PC-9 (cell line): ENCODE data around the gene RAB37. TPM values are rescaled to one million over a fixed set of nuclear protein-coding genes. Genes with fewer than 3 reads are reported as not detected.

Experiments
- BruUV-seq: library from RNA; stranded (reverse); fragments of 400-500 nt; replicated peaks from 2 replicates; lab custom pipeline; 2021; lab: Mats Ljungman, UMichigan
- CTCF ChIA-PET: fragments of 300-600 bp; sonication (Branson Sonifier 250); formaldehyde crosslinking; loops from one replicate; lab custom pipeline; 2022; ENCODE audit warnings: antibody characterized with exemption; lab: Charles Lee
- POLR2A ChIA-PET: fragments of 300-600 bp; sonication (Branson Sonifier 250); formaldehyde crosslinking; loops from one replicate; lab custom pipeline; 2022; ENCODE audit warnings: antibody characterized with exemption; ENCODE audit not compliant: unreplicated experiment; lab: Charles Lee
- DNase-seq, 2 experiments: peaks; one replicate each; pipeline versions ENCODE4 v3.0.0 to v3.0.0-alpha.2; 2015 to 2022; ENCODE audit warnings: mixed read lengths in 1 of 2
- H2AFZ ChIP-seq: fragments of 200-600 bp; sonication (generic); 2 replicates; pipeline ENCODE4 v1.8.1; 2017; ENCODE audit warnings: antibody characterized with exemption
- H3F3A ChIP-seq: fragments of 200-600 bp; sonication (generic); 2 replicates; pipeline ENCODE4 v1.8.1; 2017; ENCODE audit warnings: antibody characterized with exemption, mild to moderate bottlenecking, low read depth; ENCODE audit not compliant: insufficient read depth
- H3K27ac ChIP-seq: fragments of 200-600 bp; sonication (generic); 2 replicates; pipeline ENCODE4 v1.6.1; 2016; ENCODE audit warnings: mixed run types
- H3K27me3 ChIP-seq: fragments of 200-600 bp; sonication (generic); 2 replicates; pipeline ENCODE4 v1.6.1; 2016; ENCODE audit warnings: low read depth, mixed run types; ENCODE audit not compliant: insufficient read depth
- H3K36me3 ChIP-seq: fragments of 200-600 bp; sonication (generic); 2 replicates; pipeline ENCODE4 v1.6.1; 2016; ENCODE audit warnings: low read depth, mixed run types
- H3K4me1 ChIP-seq: fragments of 200-600 bp; sonication (generic); replicated peaks from 2 replicates; pipeline ENCODE4 v1.6.1; 2016; ENCODE audit warnings: mixed run types; ENCODE audit not compliant: insufficient read depth
- H3K4me2 ChIP-seq: fragments of 200-600 bp; sonication (generic); 2 replicates; pipeline ENCODE4 v1.6.1; 2017; ENCODE audit warnings: mixed run types
- H3K4me3 ChIP-seq: fragments of 200-600 bp; sonication (generic); 2 replicates; pipeline ENCODE4 v1.6.1; 2016; ENCODE audit warnings: mixed run types
- H3K79me2 ChIP-seq: fragments of 200-600 bp; sonication (generic); 2 replicates; pipeline ENCODE4 v1.6.1; 2017; ENCODE audit warnings: low read depth, mixed run types
- H3K9me2 ChIP-seq: fragments of 200-600 bp; sonication (generic); 2 replicates; pipeline ENCODE4 v1.8.1; 2017; ENCODE audit warnings: mild to moderate bottlenecking; ENCODE audit not compliant: insufficient read depth
- H3K9me3 ChIP-seq: fragments of 200-600 bp; sonication (generic); 2 replicates; pipeline ENCODE4 v1.8.1; 2016; ENCODE audit warnings: low read depth; ENCODE audit not compliant: insufficient read depth
- H4K20me1 ChIP-seq: fragments of 200-600 bp; sonication (generic); 2 replicates; pipeline ENCODE4 v1.8.1; 2017; ENCODE audit not compliant: insufficient read depth
- CTCF ChIP-seq: fragments of 200-600 bp; sonication (generic); conservative IDR thresholded peaks from 2 replicates; pipeline ENCODE4 v1.6.1; 2017; ENCODE audit warnings: mixed run types, antibody characterized with exemption, mild to moderate bottlenecking, moderate library complexity
- EZH2 ChIP-seq: fragments of 200-600 bp; sonication (generic); IDR thresholded peaks from 2 replicates; pipeline ENCODE4 v1.8.0; 2017; ENCODE audit warnings: antibody characterized with exemption, low read depth
- intact Hi-C: fragments of 100-400 bp; cut with micrococcal nuclease; formaldehyde crosslinking; loops from one replicate; pipeline ENCODE4 v1.10.0; 2022; ENCODE audit not compliant: unreplicated experiment
- total RNA-seq: library from RNA; stranded (reverse); gene quantifications from 2 replicates; pipeline ENCODE4 v1.2.3, GENCODE V29; 2021

The RAB37 gene
- total RNA-seq, 1 experiment from 2014 or later: not detected

DNA sequence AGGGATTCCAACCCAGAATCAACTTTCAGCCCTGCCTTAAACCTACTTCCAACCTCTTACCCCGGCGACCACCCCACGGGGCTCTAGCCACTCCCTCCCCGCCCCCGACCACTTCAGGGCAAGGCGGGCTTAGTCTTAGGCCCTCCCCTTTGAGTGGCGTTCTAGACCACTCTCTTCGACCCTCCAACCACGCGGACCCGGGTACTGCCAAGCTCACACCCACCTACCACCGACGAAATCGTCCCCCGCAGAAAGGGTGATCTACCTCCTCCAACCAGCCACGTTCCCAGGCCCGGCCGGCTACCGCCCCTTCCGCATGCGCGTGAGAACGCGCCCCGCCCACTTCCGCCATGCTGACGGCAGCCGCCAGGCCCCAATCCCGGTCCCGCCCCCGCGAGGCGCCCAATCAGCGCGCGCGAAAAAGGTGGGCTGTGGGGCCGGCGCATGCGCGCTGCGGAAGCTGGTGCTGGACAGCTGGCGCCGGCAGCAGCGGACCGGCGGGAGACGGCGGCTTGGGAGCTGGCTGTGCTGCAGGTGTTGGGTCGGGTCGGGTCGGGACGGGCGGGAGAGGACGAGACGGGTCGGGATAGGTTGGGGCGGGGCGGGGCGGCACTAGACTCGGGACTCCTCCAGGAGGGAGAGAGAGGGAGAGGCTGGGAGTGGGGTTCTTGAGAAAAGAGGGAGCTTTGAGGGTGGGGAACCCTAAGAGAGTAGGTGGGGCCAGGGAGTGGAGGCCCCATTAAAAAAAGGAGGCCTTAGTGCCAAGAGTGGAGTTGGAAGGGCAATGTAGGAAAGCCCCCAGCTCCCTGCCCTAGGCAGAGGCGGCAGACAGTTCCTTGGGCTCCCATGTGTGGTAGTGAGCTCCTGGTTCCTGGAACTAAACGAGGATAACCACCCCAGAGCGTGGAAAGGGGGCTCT lies 39.2 kb downstream of the RAB37 start, which contains the start of gene NAT9:
Gene NAT9, minus strand, starts transcription at position 302 of the 919 bp plus-strand sequence. CDS start 647 bp downstream, outside the sequence.
- peak within 1 kb of the TSS; percentile 58 for H3K4me3 ChIP-seq
- TF ChIP-seq CTCF (no peak), EZH2 (no peak)
- H2AFZ ChIP-seq: peak within 1 kb of the TSS; percentile 81
- intact Hi-C loops: loop anchor here (10.0 kb wide), 1 partner anchor 178 kb away; no protein-coding TSS in a partner anchor
- peak within 1 kb of the TSS; percentile 98 for H3K4me2 ChIP-seq
- no TSS peak for BruUV-seq
- 0 out of 2 replicates have a peak within 1 kb of the TSS, but pooled peaks have one; percentile 20 for H3K27ac ChIP-seq
- H3K9me2 ChIP-seq: no peaks in the 10 kb centered on the region
- H3F3A ChIP-seq: 0 out of 2 replicates have a peak, but pooled peaks cover 5% of the 10 kb centered on the region
- DNase-seq: peak; percentile 83 to 99
- no peaks in the 10 kb centered on the region for H3K9me3 ChIP-seq
- 0 out of 2 replicates have a peak, but pooled peaks cover 5% of the 10 kb centered on the region for H3K36me3 ChIP-seq
- CTCF ChIA-PET: interaction anchor here (0.5 to 1.7 kb wide), 8 partner anchors 12 to 397 kb away, joined by 3 to 8 read pairs (median 4); no protein-coding TSS in a partner anchor
- peaks cover 16% of the 10 kb centered on the region for H3K4me1 ChIP-seq
- no peaks in the 10 kb centered on the region for H3K27me3 ChIP-seq
- POLR2A ChIA-PET: interaction anchor here (0.9 to 1.0 kb wide), 2 partner anchors 97 to 102 kb away, joined by 3 to 5 read pairs; no protein-coding TSS in a partner anchor
- peaks cover 24% of the 10 kb centered on the region for H3K79me2 ChIP-seq
- peaks cover 5% of the 10 kb centered on the region; the same call in 1 of the 2 replicates for H4K20me1 ChIP-seq

GRCh38 chr17:74776990-74777389 lies 39.9 kb downstream of the RAB37 start:
- POLR2A ChIA-PET: interaction anchor here (1.0 kb wide), 1 partner anchor 96 kb away, joined by 3 read pairs; no protein-coding TSS in a partner anchor
- peaks cover 24% of the 10 kb centered on the region for H3K79me2 ChIP-seq
- peaks cover 5% of the 10 kb centered on the region; the same call in 1 of the 2 replicates for H4K20me1 ChIP-seq
- 0 out of 2 replicates have a peak, but pooled peaks cover 3% of the 10 kb centered on the region for H3F3A ChIP-seq
- H3K36me3 ChIP-seq: 0 out of 2 replicates have a peak, but pooled peaks cover 5% of the 10 kb centered on the region
- no peaks in the 10 kb centered on the region for H3K9me2 ChIP-seq
- intact Hi-C loops: loop anchor here (10.0 kb wide), 1 partner anchor 178 kb away; no protein-coding TSS in a partner anchor
- TF ChIP-seq EZH2 (no peak), CTCF (no peak)
- CTCF ChIA-PET: interaction anchor here (0.6 to 1.7 kb wide), 7 partner anchors 12 to 398 kb away, joined by 3 to 8 read pairs (median 4); no protein-coding TSS in a partner anchor
- BruUV-seq: no TSS peak
- H3K27ac ChIP-seq: no peak overlapping the region
- H3K4me2 ChIP-seq: peak overlapping the region; percentile 98
- H3K9me3 ChIP-seq: no peaks in the 10 kb centered on the region
- no peaks in the 10 kb centered on the region for H3K27me3 ChIP-seq
- peak overlapping the region; percentile 58 for H3K4me3 ChIP-seq
- H3K4me1 ChIP-seq: peaks cover 16% of the 10 kb centered on the region
- H2AFZ ChIP-seq: peak overlapping the region; percentile 74
- DNase-seq: no peak
